Measurements from ENCODE around the gene OPCML. TPM values are rescaled to one million over a fixed set of nuclear protein-coding genes. Genes with fewer than 3 reads are reported as not detected.

The OPCML gene
- total RNA-seq, 4 donors from 2014 or later: 0.33 TPM; not detected in 3

DNA sequence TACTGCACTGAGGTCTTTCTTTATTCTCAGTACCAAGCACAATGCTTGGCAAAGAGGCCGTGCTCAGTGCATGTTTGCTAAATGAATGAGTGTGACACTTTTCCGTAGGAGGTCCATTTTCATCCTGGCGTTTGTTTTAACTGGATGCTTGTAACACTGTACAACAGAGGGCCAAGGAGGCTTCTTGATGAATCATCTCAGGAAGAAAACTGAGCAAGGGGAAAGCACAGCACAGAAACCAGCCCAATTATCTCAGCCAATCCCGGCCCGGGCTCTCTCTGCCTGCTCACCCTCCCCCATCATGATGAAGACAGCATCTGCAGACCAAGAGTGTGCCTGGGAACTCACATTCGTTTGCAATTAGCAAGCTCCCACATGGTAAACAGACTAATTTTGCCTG lies 570.3 kb downstream of the OPCML start:
- TF ChIP-seq, protein P1, sequence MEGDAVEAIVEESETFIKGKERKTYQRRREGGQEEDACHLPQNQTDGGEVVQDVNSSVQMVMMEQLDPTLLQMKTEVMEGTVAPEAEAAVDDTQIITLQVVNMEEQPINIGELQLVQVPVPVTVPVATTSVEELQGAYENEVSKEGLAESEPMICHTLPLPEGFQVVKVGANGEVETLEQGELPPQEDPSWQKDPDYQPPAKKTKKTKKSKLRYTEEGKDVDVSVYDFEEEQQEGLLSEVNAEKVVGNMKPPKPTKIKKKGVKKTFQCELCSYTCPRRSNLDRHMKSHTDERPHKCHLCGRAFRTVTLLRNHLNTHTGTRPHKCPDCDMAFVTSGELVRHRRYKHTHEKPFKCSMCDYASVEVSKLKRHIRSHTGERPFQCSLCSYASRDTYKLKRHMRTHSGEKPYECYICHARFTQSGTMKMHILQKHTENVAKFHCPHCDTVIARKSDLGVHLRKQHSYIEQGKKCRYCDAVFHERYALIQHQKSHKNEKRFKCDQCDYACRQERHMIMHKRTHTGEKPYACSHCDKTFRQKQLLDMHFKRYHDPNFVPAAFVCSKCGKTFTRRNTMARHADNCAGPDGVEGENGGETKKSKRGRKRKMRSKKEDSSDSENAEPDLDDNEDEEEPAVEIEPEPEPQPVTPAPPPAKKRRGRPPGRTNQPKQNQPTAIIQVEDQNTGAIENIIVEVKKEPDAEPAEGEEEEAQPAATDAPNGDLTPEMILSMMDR (IDR thresholded peaks at IDR 0.05): no peak
- TF ChIP-seq POLR2A (IDR thresholded peaks at IDR 0.05): no peak
- DNase-seq: no peak

DNA sequence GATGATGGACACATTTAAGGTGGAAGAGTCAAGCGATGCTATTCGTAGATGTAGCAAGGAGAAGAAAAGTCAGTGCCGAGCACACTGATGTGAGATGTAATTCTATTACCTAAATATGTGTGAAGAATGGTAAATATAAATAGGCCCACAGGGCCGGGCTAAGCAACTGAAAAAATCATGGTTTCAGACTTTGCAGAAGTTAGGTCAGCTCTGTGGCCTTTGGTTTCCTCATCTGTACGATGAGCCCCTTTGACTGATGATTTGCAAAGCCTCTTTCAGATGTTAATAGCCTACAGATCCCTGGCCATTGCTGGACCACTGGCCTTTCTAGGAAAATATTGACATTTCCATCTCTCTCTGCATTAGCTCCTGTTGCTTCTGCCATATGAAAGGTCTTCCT lies 570.8 kb downstream of the OPCML start:
- Histone ChIP-seq H3K4me3 (replicated peaks in 1 of 3) (no peak overlapping the region), H3K27ac (no peak overlapping the region), H3K9me3 (no peaks in the 10 kb centered on the region), H3K27me3 (no peaks in the 10 kb centered on the region), H3K36me3 (no peaks in the 10 kb centered on the region), H3K4me1 (no peaks in the 10 kb centered on the region)
- intact Hi-C loops (cut with DNase I): no loop called here
- TF ChIP-seq, protein P1 (IDR thresholded peaks at IDR 0.05): no peak
- TF ChIP-seq POLR2A (IDR thresholded peaks at IDR 0.05): no peak
- no peak for DNase-seq
- WGBS, 2 donors: 84 to 85% methylated on average over 5 of the region's 5 CpGs

More for the DNA sequence above, 570.3 kb downstream of the OPCML start:
- Histone ChIP-seq H3K4me1 (no peaks in the 10 kb centered on the region), H3K27ac (no peak overlapping the region), H3K27me3 (no peaks in the 10 kb centered on the region), H3K9me3 (no peaks in the 10 kb centered on the region), H3K4me3 (replicated peaks in 1 of 3) (no peak overlapping the region), H3K36me3 (no peaks in the 10 kb centered on the region)
- intact Hi-C loops (cut with DNase I): no loop called here
- 41 to 50% methylated on average over 6 of the region's 6 CpGs for WGBS, 2 donors

DNA sequence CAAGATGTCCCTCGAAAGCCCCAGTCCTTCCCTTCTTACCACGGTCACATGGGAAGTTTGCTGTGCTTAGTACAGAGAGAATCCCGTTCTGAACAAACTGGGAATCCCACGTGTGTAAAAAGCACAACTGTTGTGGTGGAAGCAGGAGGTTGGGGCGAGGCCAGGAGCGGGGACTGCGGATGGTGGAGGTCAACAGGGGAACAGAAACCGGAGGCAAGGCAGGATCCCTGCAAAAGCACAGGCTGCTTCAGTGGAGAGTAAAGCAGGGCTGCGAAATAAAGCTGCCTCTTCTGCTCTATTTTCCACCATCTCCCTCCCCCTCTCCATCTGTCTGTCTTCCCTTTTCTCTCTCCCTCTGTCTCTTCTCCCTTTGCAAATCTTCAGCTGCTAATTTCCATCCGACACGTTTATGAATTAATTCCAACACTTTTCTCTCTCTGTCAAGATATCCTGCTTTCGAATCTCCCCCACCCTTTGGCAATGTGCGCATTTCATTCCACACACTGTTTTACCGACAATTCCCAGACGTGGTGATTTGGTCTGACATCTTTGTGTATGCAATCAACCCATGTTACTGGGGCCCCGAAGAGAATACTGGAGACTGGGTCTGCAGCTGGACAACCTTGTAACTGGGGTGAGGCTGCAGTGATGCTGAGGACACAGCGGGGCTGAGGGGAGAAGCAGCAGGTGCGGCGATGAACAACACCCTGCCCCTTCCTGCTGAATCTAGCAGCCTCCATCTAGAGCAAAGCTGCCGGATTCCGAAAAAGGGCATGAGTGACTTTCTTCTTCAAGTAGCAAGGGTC lies 571.8 kb downstream of the OPCML start:
- no peaks in the 10 kb centered on the region for H3K4me1 ChIP-seq
- no peaks in the 10 kb centered on the region for H3K36me3 ChIP-seq
- no peaks in the 10 kb centered on the region for H3K27me3 ChIP-seq
- H3K27ac ChIP-seq: no peak overlapping the region
- H3K4me3 ChIP-seq (replicated peaks in 1 of 3): no peak overlapping the region
- DNase-seq: no peak
- WGBS, 2 donors: 58 to 63% methylated on average over 21 of the region's 21 CpGs
- intact Hi-C loops (cut with DNase I): no loop called here
- H3K9me3 ChIP-seq: no peaks in the 10 kb centered on the region
- no peak for TF ChIP-seq POLR2A (IDR thresholded peaks at IDR 0.05)
- TF ChIP-seq, protein P1 (IDR thresholded peaks at IDR 0.05): no peak

DNA sequence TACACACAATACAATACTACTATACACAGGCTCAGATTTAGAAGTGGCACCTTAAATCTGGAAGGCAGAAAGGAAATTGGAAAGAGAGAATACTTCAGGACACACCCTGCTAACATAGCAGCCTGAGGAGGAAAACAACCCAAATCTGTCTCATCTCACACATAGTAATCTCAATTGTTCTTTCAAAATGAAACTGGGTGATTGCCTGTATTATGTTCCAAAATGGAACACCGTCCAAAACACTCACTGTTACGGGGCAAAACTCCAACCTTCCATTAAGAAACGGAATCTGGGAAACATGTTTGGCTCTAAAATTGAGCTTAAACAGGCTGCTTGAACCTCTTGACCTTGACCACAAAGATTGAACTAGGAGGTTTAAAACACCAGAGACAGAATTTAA lies 572.6 kb downstream of the OPCML start:
- Histone ChIP-seq H3K27ac (no peak overlapping the region), H3K9me3 (no peaks in the 10 kb centered on the region), H3K27me3 (no peaks in the 10 kb centered on the region), H3K36me3 (no peaks in the 10 kb centered on the region), H3K4me3 (replicated peaks in 1 of 3) (no peak overlapping the region), H3K4me1 (no peaks in the 10 kb centered on the region)
- TF ChIP-seq, protein P1 (IDR thresholded peaks at IDR 0.05): no peak
- TF ChIP-seq POLR2A (IDR thresholded peaks at IDR 0.05): no peak
- WGBS, 2 donors: 59 to 73% methylated on average over 3 of the region's 3 CpGs
- intact Hi-C loops (cut with DNase I): no loop called here
- no peak for DNase-seq

DNA sequence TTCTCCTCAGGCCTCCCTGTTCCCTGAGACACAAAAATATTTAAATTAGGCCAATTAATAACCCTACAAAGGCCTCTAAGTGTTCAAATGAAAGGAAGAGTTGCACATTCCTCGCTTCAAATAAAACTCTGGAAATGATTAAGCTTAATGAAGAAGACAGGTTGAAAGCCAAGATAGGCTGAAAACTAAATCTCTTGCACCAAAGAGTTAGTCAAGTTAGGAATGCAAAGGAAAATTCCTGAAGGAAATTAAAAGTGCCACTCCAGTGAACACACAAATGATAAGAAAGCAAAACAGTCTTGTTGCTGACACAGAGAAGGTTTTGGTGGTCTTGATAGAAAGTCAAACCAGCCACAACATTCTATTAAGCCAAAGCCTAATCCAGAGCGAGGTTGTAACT lies 574.4 kb downstream of the OPCML start:
- TF ChIP-seq, protein P1 (IDR thresholded peaks at IDR 0.05): no peak
- no peak for TF ChIP-seq POLR2A (IDR thresholded peaks at IDR 0.05)
- WGBS, 2 donors: 68 to 78% methylated on average over 2 of the region's 2 CpGs
- Histone ChIP-seq H3K4me3 (replicated peaks in 1 of 3) (no peak overlapping the region), H3K27ac (no peak overlapping the region), H3K4me1 (no peaks in the 10 kb centered on the region), H3K36me3 (no peaks in the 10 kb centered on the region), H3K27me3 (no peaks in the 10 kb centered on the region), H3K9me3 (no peaks in the 10 kb centered on the region)
- intact Hi-C loops (cut with DNase I): no loop called here
- DNase-seq: no peak
